H9 (cell line): ENCODE data around the gene NRCAM. TPM values are rescaled to one million over a fixed set of nuclear protein-coding genes. Genes with fewer than 3 reads are reported as not detected.
A peak's percentile ranks its signal among the peaks of the same experiment; 100 is the strongest.

Experiments
- DNase-seq: peaks from one replicate; pipeline ENCODE4 v3.0.0-alpha.2; 2017
- H2AFZ ChIP-seq: one replicate; pipeline ENCODE4 v1.6.1; 2013; ENCODE audit warnings: mild to moderate bottlenecking, low read length, control low read depth, moderate library complexity
- H2AK5ac ChIP-seq: 2 replicates; pipeline ENCODE4 v1.6.1; 2013; ENCODE audit warnings: low read length, control low read depth, mixed read lengths; ENCODE audit not compliant: insufficient read length
- H2BK120ac ChIP-seq: one replicate; pipeline ENCODE4 v1.6.1; 2013; ENCODE audit warnings: low read depth, mild to moderate bottlenecking, low read length, control low read depth, inconsistent platforms; ENCODE audit not compliant: poor library complexity, severe bottlenecking
- H2BK12ac ChIP-seq: 2 replicates; pipeline ENCODE4 v1.6.1; 2013; ENCODE audit warnings: low read length, control low read depth, mixed read lengths, low read depth; ENCODE audit not compliant: insufficient read length
- H2BK15ac ChIP-seq: 2 replicates; pipeline ENCODE4 v1.6.1; 2013; ENCODE audit warnings: low read depth, low read length, control low read depth
- H2BK20ac ChIP-seq: one replicate; pipeline ENCODE4 v1.6.1; 2013; ENCODE audit warnings: low read depth, mild to moderate bottlenecking, low read length, control low read depth, inconsistent platforms; ENCODE audit not compliant: poor library complexity, severe bottlenecking
- H2BK5ac ChIP-seq: 2 replicates; pipeline ENCODE4 v1.6.1; 2013; ENCODE audit warnings: low read length, control low read depth, mixed read lengths; ENCODE audit not compliant: insufficient read length
- H3K14ac ChIP-seq: 2 replicates; pipeline ENCODE4 v1.6.1; 2013; ENCODE audit warnings: low read length, control low read depth; ENCODE audit not compliant: insufficient read depth
- H3K18ac ChIP-seq: 2 replicates; pipeline ENCODE4 v1.6.1; 2013; ENCODE audit warnings: low read depth, mild to moderate bottlenecking, mixed read lengths, low read length, control low read depth; ENCODE audit not compliant: insufficient read length
- H3K23ac ChIP-seq: 2 replicates; pipeline ENCODE4 v1.6.1; 2013; ENCODE audit warnings: low read length, control low read depth, mixed read lengths, low read depth; ENCODE audit not compliant: insufficient read length
- H3K23me2 ChIP-seq: 2 replicates; pipeline ENCODE4 v1.6.1; 2013; ENCODE audit warnings: low read depth, mild to moderate bottlenecking, mixed read lengths, low read length, control low read depth; ENCODE audit not compliant: insufficient read length, poor library complexity, severe bottlenecking
- H3K27ac ChIP-seq: 2 replicates; pipeline ENCODE4 v1.5.1; 2013; ENCODE audit warnings: low read length, control low read depth, mixed read lengths, low read depth; ENCODE audit not compliant: insufficient read length
- H3K27me3 ChIP-seq: 2 replicates; pipeline ENCODE4 v1.6.1; 2013; ENCODE audit warnings: low read length, control low read depth, inconsistent platforms; ENCODE audit not compliant: insufficient read depth
- H3K4ac ChIP-seq: 2 replicates; pipeline ENCODE4 v1.6.1; 2013; ENCODE audit warnings: low read depth, mild to moderate bottlenecking, control low read depth, inconsistent platforms, low read length, moderate library complexity
- H3K4me1 ChIP-seq: 2 replicates; pipeline ENCODE4 v1.6.1; 2013; ENCODE audit warnings: low read length, control low read depth, inconsistent platforms; ENCODE audit not compliant: insufficient read depth
- H3K4me2 ChIP-seq: 2 replicates; pipeline ENCODE4 v1.6.1; 2013; ENCODE audit warnings: low read length, control low read depth, mixed read lengths; ENCODE audit not compliant: insufficient read length, insufficient read depth
- H3K56ac ChIP-seq: 2 replicates; pipeline ENCODE4 v1.6.1; 2013; ENCODE audit warnings: low read depth, mild to moderate bottlenecking, mixed read lengths, low read length, control low read depth; ENCODE audit not compliant: insufficient read length
- H3K79me1 ChIP-seq: 2 replicates; pipeline ENCODE4 v1.6.1; 2013; ENCODE audit warnings: low read depth, mild to moderate bottlenecking, moderate library complexity, low read length, control low read depth, inconsistent platforms; ENCODE audit not compliant: insufficient read depth, poor library complexity, severe bottlenecking
- H3K79me2 ChIP-seq: 2 replicates; pipeline ENCODE4 v1.6.1; 2013; ENCODE audit warnings: low read length, control low read depth, inconsistent platforms; ENCODE audit not compliant: insufficient read depth
- H3K9ac ChIP-seq: 2 replicates; pipeline ENCODE4 v1.6.1; 2013; ENCODE audit warnings: low read length, control low read depth, mixed read lengths; ENCODE audit not compliant: insufficient read length; ENCODE audit errors: extremely low read depth
- H3K9me3 ChIP-seq: one replicate; pipeline ENCODE4 v1.6.1; 2013; ENCODE audit warnings: low read depth, low read length, inconsistent platforms; ENCODE audit not compliant: control insufficient read depth
- H3T11ph ChIP-seq: one replicate; pipeline ENCODE4 v1.6.1; 2013; ENCODE audit warnings: mild to moderate bottlenecking, low read length, control low read depth, inconsistent platforms
- H4K20me1 ChIP-seq: one replicate; pipeline ENCODE4 v1.6.1; 2013; ENCODE audit not compliant: control insufficient read depth, insufficient read length, insufficient read depth
- H4K5ac ChIP-seq: 2 replicates; pipeline ENCODE4 v1.6.1; 2013; ENCODE audit warnings: low read depth, mild to moderate bottlenecking, mixed read lengths, low read length, control low read depth; ENCODE audit not compliant: insufficient read length
- H4K8ac ChIP-seq: replicated peaks from 2 replicates; pipeline ENCODE4 v1.6.1; 2013; ENCODE audit warnings: low read length, control low read depth, mixed read lengths, low read depth; ENCODE audit not compliant: insufficient read length
- H4K91ac ChIP-seq: 2 replicates; pipeline ENCODE4 v1.6.1; 2013; ENCODE audit warnings: low read depth, mild to moderate bottlenecking, moderate library complexity, mixed read lengths, low read length, control low read depth; ENCODE audit not compliant: insufficient read length
- H3K27ac Mint-ChIP-seq, 3 experiments: 2 replicates in 2 of 3; 3 replicates in 1 of 3; pipeline ENCODE4 v1.8.0; 2020 to 2021; ENCODE audit warnings: mixed read lengths in 3 of 3, mild to moderate bottlenecking in 1 of 3, moderate library complexity in 1 of 3
- H3K27me3 Mint-ChIP-seq: 2 replicates; pipeline ENCODE4 v1.8.0; 2021; ENCODE audit warnings: low read depth, mild to moderate bottlenecking, moderate library complexity, mixed read lengths
- H3K36me3 Mint-ChIP-seq, 3 experiments: 2 replicates in 2 of 3; 3 replicates in 1 of 3; pipeline ENCODE4 v1.8.0; 2020 to 2021; ENCODE audit warnings: low read depth in 3 of 3, mixed read lengths in 3 of 3; ENCODE audit not compliant: insufficient read depth in 1 of 3
- H3K4me1 Mint-ChIP-seq, 2 experiments: 2 replicates each; pipeline ENCODE4 v1.8.0; 2020; ENCODE audit warnings: mixed read lengths in 2 of 2
- H3K4me3 Mint-ChIP-seq, 2 experiments: 2 replicates in 1 of 2; 3 replicates in 1 of 2; pipeline ENCODE4 v1.8.0; 2020 to 2021; ENCODE audit warnings: mild to moderate bottlenecking in 2 of 2, mixed read lengths in 2 of 2, moderate library complexity in 1 of 2
- H3K9me3 Mint-ChIP-seq, 2 experiments: 2 replicates in 1 of 2; 3 replicates in 1 of 2; pipeline ENCODE4 v1.8.0; 2020; ENCODE audit warnings: mild to moderate bottlenecking in 2 of 2, mixed read lengths in 2 of 2, moderate library complexity in 1 of 2
- CTCF ChIP-seq: fragments of 200-600 bp; sonication (generic); conservative IDR thresholded peaks from 3 replicates; pipeline ENCODE4 v1.8.0; 2021; ENCODE audit warnings: antibody characterized with exemption, mild to moderate bottlenecking
- WGBS: extraction: QIAGEN DNeasy Blood & Tissue Kit; methylation state at CpG from one replicate; pipeline ENCODE4 v1.1.7; 2013; ENCODE audit warnings: missing lambda C conversion rate, low lambda C conversion rate, mixed read lengths; ENCODE audit not compliant: insufficient read length; ENCODE audit errors: extremely low coverage; 5-methylcytosine and 5-hydroxymethylcytosine counted together
- total RNA-seq: library from RNA; stranded (reverse); gene quantifications from 2 replicates; pipeline ENCODE4 v1.2.1, GENCODE V29; 2021

NRCAM gene
- total RNA-seq, 1 experiment from 2014 or later, result 2.3 TPM

- no peak overlapping the region for H3K14ac ChIP-seq
- no peak overlapping the region for H3K18ac ChIP-seq
Measured at GRCh38 chr7:108456845-108457540, 757 bp upstream of the NRCAM start.

More at GRCh38 chr7:108456845-108457540, 757 bp upstream of the NRCAM start:
- Histone ChIP-seq H3K9ac (no peak overlapping the region), H3K27ac (no peak overlapping the region), H4K20me1 (no peaks in the 10 kb centered on the region), H3K9me3 (no peaks in the 10 kb centered on the region), H3K27me3 (peaks cover 24% of the 10 kb centered on the region; the same call in 1 of the 2 replicates), H4K8ac (no peak overlapping the region), H2BK20ac (no peak overlapping the region), H4K91ac (no peak overlapping the region), H4K5ac (no peak overlapping the region), H3T11ph (no peak overlapping the region), H3K4me2 (peak overlapping the region; percentile 92), H3K56ac (no peak overlapping the region), H3K4me1 (peaks cover 9% of the 10 kb centered on the region), H2AK5ac (no peak overlapping the region), H2BK12ac (no peak overlapping the region), H3K79me2 (no peaks in the 10 kb centered on the region), H3K23me2 (peaks cover 25% of the 10 kb centered on the region), H2BK5ac (no peak overlapping the region), H2BK120ac (no peak overlapping the region), H2AFZ (peak overlapping the region; percentile 54), H3K4ac (no peak overlapping the region), H3K23ac (no peak overlapping the region), H3K79me1 (no peaks in the 10 kb centered on the region), H2BK15ac (no peak overlapping the region)
- H3K4me3 Mint-ChIP-seq, result peak overlapping the region; percentile 78 to 92
- TF ChIP-seq CTCF, result no peak
- WGBS, result no CpG with 5 or more reads among the region's 19 CpGs
- H3K27ac Mint-ChIP-seq, result no peak overlapping the region
- no peak for DNase-seq
- H3K4me1 Mint-ChIP-seq, result peaks cover 28 to 37% of the 10 kb centered on the region in 2 experiments
- H3K9me3 Mint-ChIP-seq, result no peaks in the 10 kb centered on the region
- H3K27me3 Mint-ChIP-seq, result peaks cover 66% of the 10 kb centered on the region
- peaks cover 0 to 1% (median 0%) of the 10 kb centered on the region in 3 experiments; a peak in 1 of 7 replicates for H3K36me3 Mint-ChIP-seq
